ENCODE measurements around the gene EPOP. TPM values are rescaled to one million over a fixed set of nuclear protein-coding genes. Genes with fewer than 3 reads are reported as not detected.
A peak's percentile ranks its signal among the peaks of the same experiment; 100 is the strongest.

EPOP gene
- total and polyA plus RNA-seq, 2 of the 13 experiments (the other 11 are each of a cell fraction or from before 2014, with no cell fraction given), result 14.7 to 37.8 TPM

DNA sequence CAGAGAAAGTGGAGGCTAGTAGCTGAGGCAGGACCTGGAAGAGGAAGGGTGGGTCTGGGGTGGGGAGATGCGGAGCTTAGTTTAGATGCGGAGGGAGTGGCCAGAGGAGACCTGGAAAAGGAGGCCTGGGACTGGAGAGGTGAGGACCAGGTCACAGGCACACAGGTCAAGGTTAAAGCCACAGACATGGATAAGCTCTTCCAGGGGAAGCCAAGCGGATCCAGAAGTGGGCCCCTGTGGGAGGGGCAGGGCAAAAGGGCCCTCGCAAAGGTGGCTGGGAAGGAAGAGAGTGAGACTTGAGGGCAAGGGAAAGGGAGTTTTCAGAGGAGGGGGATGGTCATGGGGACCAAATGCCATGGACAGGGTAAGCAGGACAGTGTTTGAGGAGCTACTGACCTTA is 16.4 kb upstream of the EPOP start (continued):
- TF ChIP-seq ZFX (CRISPR knock-in tag; IDR thresholded peaks at IDR 0.05; ENCODE audit: low read depth), result no peak
- no peak for TF ChIP-seq MZF1 (CRISPR knock-in tag; IDR thresholded peaks at IDR 0.05; ENCODE audit: borderline replicate concordance)
- peak; percentile 29; the same call in 1 of the 2 replicates for TF ChIP-seq YEATS4 (CRISPR knock-in tag; IDR thresholded peaks at IDR 0.05; ENCODE audit: borderline replicate concordance)
- TF ChIP-seq RCOR2 (CRISPR knock-in tag; IDR thresholded peaks at IDR 0.05), result peak; percentile 52; the same call in 1 of the 2 replicates
- TF ChIP-seq, protein P1, sequence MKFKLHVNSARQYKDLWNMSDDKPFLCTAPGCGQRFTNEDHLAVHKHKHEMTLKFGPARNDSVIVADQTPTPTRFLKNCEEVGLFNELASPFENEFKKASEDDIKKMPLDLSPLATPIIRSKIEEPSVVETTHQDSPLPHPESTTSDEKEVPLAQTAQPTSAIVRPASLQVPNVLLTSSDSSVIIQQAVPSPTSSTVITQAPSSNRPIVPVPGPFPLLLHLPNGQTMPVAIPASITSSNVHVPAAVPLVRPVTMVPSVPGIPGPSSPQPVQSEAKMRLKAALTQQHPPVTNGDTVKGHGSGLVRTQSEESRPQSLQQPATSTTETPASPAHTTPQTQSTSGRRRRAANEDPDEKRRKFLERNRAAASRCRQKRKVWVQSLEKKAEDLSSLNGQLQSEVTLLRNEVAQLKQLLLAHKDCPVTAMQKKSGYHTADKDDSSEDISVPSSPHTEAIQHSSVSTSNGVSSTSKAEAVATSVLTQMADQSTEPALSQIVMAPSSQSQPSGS (CRISPR knock-in tag; IDR thresholded peaks at IDR 0.05), result peak; percentile 49; the same call in 1 of the 2 replicates
- no peak for TF ChIP-seq MEIS1 (CRISPR knock-in tag; IDR thresholded peaks at IDR 0.05; ENCODE audit: borderline replicate concordance)
- TF ChIP-seq GPN1 (CRISPR knock-in tag; IDR thresholded peaks at IDR 0.05; ENCODE audit: borderline replicate concordance), result no peak
- TF ChIP-seq, protein P2, sequence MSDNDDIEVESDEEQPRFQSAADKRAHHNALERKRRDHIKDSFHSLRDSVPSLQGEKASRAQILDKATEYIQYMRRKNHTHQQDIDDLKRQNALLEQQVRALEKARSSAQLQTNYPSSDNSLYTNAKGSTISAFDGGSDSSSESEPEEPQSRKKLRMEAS (IDR thresholded peaks at IDR 0.05), result no peak
- TF ChIP-seq PHF21A (CRISPR knock-in tag; IDR thresholded peaks at IDR 0.05), result no peak
- peak; percentile 33; the same call in 1 of the 2 replicates for TF ChIP-seq HNF4G (IDR thresholded peaks at IDR 0.05; ENCODE audit: borderline replicate concordance, low read depth, low read length)
- TF ChIP-seq HNF4G (CRISPR knock-in tag; IDR thresholded peaks at IDR 0.05; ENCODE audit: borderline replicate concordance, low read depth), result no peak
- TF ChIP-seq POLR2G (IDR thresholded peaks at IDR 0.05; ENCODE audit: low read depth, low read length), result no peak
- peak; percentile 30; the same call in 1 of the 2 replicates for TF ChIP-seq ZNF205 (CRISPR knock-in tag; IDR thresholded peaks at IDR 0.05)
- no peak for TF ChIP-seq FOXM1 (CRISPR knock-in tag; IDR thresholded peaks at IDR 0.05)
- peak; percentile 83 for TF ChIP-seq NCOA2 (CRISPR knock-in tag; IDR thresholded peaks at IDR 0.05)
- TF ChIP-seq MATR3 (CRISPR knock-in tag; IDR thresholded peaks at IDR 0.05), result no peak
- TF ChIP-seq, protein P3, sequence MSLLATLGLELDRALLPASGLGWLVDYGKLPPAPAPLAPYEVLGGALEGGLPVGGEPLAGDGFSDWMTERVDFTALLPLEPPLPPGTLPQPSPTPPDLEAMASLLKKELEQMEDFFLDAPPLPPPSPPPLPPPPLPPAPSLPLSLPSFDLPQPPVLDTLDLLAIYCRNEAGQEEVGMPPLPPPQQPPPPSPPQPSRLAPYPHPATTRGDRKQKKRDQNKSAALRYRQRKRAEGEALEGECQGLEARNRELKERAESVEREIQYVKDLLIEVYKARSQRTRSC (CRISPR knock-in tag; IDR thresholded peaks at IDR 0.05; ENCODE audit: low read depth), result no peak
- TF ChIP-seq ZNF546 (CRISPR knock-in tag; conservative IDR thresholded peaks at IDR 0.05), result no peak
- no peak for TF ChIP-seq ZNF720 (CRISPR knock-in tag; IDR thresholded peaks at IDR 0.05)
- TF ChIP-seq NFIB (CRISPR knock-in tag; IDR thresholded peaks at IDR 0.05; ENCODE audit: borderline replicate concordance), result no peak
- no peak for TF ChIP-seq MYNN (CRISPR knock-in tag; IDR thresholded peaks at IDR 0.05; ENCODE audit: low read depth)
- no peak for TF ChIP-seq AKAP8 (CRISPR knock-in tag; IDR thresholded peaks at IDR 0.05)
- TF ChIP-seq ZNF776 (CRISPR knock-in tag; IDR thresholded peaks at IDR 0.05), result no peak
- TF ChIP-seq ZNF598 (CRISPR knock-in tag; IDR thresholded peaks at IDR 0.05; ENCODE audit: borderline replicate concordance), result no peak
- no peak for TF ChIP-seq GTF2F1 (IDR thresholded peaks at IDR 0.05; ENCODE audit: low read length)
- TF ChIP-seq, protein P4, sequence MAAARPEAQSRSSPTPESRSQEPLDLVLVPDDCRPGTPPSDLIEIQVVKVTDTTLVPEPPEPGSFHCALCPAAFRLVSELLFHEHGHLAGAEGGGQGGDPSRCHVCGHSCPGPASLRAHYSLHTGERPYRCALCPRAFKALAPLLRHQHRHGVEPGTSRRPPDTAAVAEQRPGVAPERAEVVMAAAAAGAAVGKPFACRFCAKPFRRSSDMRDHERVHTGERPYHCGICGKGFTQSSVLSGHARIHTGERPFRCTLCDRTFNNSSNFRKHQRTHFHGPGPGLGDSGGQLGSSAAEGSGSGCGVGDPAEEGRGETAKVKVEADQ (CRISPR knock-in tag; IDR thresholded peaks at IDR 0.05; ENCODE audit: borderline replicate concordance), result no peak
- TF ChIP-seq RFX1 (IDR thresholded peaks at IDR 0.05), result no peak
